HG03432 (cell line): ENCODE results near the gene ULK1.
"Not testable (repeated sequence)": the region's sequence is repeated elsewhere in the genome, so short reads cannot be mapped to it uniquely, and the experiment has no call there.

Experiments used
- ATAC-seq: cut with Tn5 transposase; IDR thresholded peaks from one replicate; pipeline ENCODE4 v1.9.1; 2021; ENCODE audit warnings: mild to moderate bottlenecking, moderate library complexity; ENCODE audit not compliant: unreplicated experiment

Gene ULK1

GRCh38 chr12:131861261-131862083 is 33.0 kb upstream of the ULK1 start:
- no peak for ATAC-seq

DNA sequence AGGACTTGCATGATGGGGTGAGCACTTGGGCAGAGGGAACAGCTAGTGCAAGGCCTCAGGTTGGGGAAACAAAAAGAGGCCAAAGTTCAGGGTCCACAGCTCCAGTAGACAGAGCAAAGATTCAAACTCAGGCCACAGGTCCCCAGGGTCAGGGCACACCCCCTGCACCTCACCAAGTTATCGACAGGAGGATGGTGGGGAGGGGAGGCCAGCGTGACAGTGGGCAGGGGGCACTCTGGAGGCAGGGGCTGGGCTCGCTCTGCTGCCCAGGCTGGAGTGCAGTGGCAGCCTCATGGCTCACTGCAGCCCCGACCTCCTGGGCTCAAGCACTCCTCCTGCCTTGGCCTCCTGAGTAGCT is 32.4 kb upstream of the ULK1 start:
- no peak for ATAC-seq

GRCh38 chr12:131862600-131862993 is 31.8 kb upstream of the ULK1 start:
- no peak for ATAC-seq

GRCh38 chr12:131862994-131863710 is 31.3 kb upstream of the ULK1 start:
- ATAC-seq, result no peak

- no peak for ATAC-seq
Measured at GRCh38 chr12:131863711-131864396, 30.6 kb upstream of the ULK1 start.

DNA sequence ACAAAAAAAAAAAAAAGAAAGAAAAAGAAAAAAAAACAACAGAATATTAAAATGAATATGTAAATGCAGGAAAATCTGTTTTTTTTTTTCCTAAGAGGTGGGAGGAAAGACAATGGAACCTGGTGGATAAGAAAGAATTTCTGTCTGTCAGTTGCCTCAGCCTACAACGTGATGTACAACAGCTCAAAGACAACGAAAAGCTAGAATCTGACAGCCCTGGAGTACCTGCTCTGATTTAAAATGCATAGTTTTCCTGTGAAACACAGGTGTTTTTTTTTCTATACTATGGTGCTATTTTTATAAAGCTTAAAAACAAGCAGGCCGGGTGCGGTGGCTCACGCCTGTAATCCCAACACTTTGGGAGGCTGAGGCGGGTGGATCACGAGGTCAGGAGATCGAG is 30.0 kb upstream of the ULK1 start:
- no peak for ATAC-seq

DNA sequence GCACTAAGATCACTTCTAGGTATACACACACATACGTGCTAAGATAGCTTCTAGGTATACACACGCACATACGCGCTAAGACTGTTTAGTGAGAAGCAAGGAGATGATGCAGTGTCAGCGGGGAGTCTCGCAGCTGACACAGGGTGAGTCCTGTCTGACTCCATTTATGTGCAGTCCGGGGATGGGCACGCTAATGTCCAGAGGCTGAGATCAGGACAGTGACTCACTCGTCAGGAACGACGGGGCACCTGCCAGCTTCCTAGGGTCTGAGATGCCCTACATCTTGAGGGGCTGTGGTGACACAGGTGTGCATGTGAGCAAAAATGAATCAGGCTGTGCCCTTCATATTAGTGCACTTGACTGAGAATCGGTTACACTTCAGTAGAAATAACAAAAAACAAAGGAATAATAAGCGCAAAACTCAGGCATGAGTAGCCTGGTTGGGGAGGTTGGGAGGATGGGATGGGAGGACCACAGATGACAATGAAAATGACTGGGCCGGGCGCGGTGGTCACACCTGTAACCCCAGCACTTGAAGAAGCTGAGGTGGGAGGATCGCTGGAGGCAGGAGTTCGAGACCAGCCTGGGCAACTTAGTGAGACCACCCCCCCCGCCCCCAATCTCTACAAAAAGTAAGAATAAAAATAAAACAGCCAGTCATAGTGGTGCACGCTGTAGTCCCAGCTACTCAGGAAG is 29.1 kb upstream of the ULK1 start:
- no peak for ATAC-seq

DNA sequence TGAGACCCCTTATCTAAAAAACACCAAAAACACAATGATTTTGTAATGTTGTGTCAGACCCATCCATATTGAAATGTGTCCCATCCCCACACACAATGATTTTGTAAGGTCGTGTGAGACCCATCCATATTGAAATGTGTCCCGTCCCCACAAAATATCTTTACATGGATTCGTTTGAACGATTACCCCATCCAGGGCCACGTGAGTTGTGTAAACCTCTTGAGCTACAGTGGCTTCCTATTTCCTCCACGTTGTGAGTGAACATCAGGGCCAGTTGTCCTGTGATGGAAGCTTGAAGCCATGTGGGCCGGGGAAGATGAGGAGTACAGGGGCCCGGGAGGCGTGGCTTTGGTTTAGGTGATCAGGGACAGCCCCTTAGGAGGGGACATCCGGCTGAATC is 27.0 kb upstream of the ULK1 start:
- no peak for ATAC-seq

GRCh38 chr12:131867891-131868675 is 26.3 kb upstream of the ULK1 start:
- ATAC-seq, result no peak

- no peak for ATAC-seq
Measured at GRCh38 chr12:131869871-131870418, 24.5 kb upstream of the ULK1 start.

GRCh38 chr12:131871677-131872076 is 22.7 kb upstream of the ULK1 start:
- no peak for ATAC-seq

- no peak for ATAC-seq
Measured at GRCh38 chr12:131872154-131873051, 22.0 kb upstream of the ULK1 start.

- no peak for ATAC-seq
Measured at GRCh38 chr12:131873293-131873692, 21.1 kb upstream of the ULK1 start.

GRCh38 chr12:131874972-131875371 is 19.4 kb upstream of the ULK1 start:
- not testable (repeated sequence) for ATAC-seq

DNA sequence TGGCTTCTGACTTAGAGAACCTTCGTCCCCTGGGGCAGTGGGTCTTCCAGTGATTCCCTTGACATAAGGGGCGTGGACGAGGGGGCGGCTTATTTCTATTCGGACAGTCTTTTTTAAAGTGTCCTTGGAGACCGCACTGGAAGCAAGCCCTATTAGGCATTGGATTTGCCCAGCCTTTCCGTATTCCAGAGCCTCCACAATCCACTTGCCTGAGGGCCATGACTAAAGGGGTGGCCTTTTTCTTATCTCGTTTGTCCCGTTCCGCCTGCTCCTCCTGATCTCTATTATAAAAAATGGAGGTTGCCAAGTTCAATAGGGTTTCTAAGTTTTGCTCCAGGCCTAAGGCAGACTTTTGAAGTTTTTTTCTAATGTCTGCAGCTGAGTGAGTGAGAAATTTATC is 17.2 kb upstream of the ULK1 start:
- ATAC-seq, result not testable (repeated sequence)

DNA sequence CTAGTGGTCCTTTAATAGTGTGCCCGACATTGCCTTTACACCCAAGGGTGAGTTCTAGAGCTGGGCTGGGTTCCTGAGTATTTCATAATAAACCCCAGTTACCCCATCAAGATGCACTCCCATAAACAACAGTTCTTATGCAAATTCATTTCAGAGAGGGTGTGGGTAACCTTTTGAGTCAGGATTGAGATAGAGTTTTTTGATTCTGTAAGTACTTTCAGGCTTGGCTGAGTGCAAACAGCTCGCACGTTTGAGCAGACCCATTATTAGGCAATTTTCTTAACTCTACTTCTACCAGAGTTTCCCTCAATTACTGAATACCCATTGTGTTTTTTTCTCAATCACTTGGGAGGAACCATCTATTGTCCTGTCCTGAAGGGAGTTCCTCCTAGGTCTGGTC is 16.0 kb upstream of the ULK1 start:
- not testable (repeated sequence) for ATAC-seq

GRCh38 chr12:131882804-131883520 is 11.5 kb upstream of the ULK1 start:
- ATAC-seq, result no peak

GRCh38 chr12:131883521-131883900 is 10.9 kb upstream of the ULK1 start:
- ATAC-seq, result no peak

- not testable (repeated sequence) for ATAC-seq
Measured at GRCh38 chr12:131885076-131885475, 9.3 kb upstream of the ULK1 start.
